GM21381 (cell line): ENCODE measurements around the gene MED27.

Experiments used
- ATAC-seq: cut with Tn5 transposase; IDR thresholded peaks from one replicate; pipeline ENCODE4 v1.9.1; 2021; ENCODE audit warnings: mild to moderate bottlenecking, moderate library complexity; ENCODE audit not compliant: unreplicated experiment

The MED27 gene

GRCh38 chr9:131889437-131890251 lies 190.0 kb downstream of the MED27 start:
- no peak for ATAC-seq

- no peak for ATAC-seq
These were observed 190.7 kb downstream of the MED27 start for GRCh38 chr9:131888923-131889322.

- ATAC-seq = no peak
These were observed 192.0 kb downstream of the MED27 start for GRCh38 chr9:131887680-131888079.

GRCh38 chr9:131886826-131887225 lies 192.8 kb downstream of the MED27 start:
- ATAC-seq = no peak

GRCh38 chr9:131885144-131885609 lies 194.5 kb downstream of the MED27 start:
- no peak for ATAC-seq

GRCh38 chr9:131884222-131884621 lies 195.4 kb downstream of the MED27 start:
- ATAC-seq = no peak

GRCh38 chr9:131880833-131881583 lies 198.7 kb downstream of the MED27 start:
- ATAC-seq = no peak

- ATAC-seq = no peak
These were observed 199.8 kb downstream of the MED27 start for GRCh38 chr9:131879911-131880290.

GRCh38 chr9:131879181-131879910 lies 200.3 kb downstream of the MED27 start:
- no peak for ATAC-seq

- ATAC-seq = no peak
These were observed 203.2 kb downstream of the MED27 start for GRCh38 chr9:131876486-131876885.

- ATAC-seq = no peak
These were observed 203.7 kb downstream of the MED27 start for GRCh38 chr9:131875828-131876485.

GRCh38 chr9:131874916-131875670 lies 204.6 kb downstream of the MED27 start:
- no peak for ATAC-seq

GRCh38 chr9:131874447-131874846 lies 205.2 kb downstream of the MED27 start:
- ATAC-seq = no peak

GRCh38 chr9:131873891-131874440 lies 205.7 kb downstream of the MED27 start:
- ATAC-seq = no peak

- ATAC-seq = no peak
These were observed 206.3 kb downstream of the MED27 start for GRCh38 chr9:131873335-131873734.

- no peak for ATAC-seq
These were observed 207.0 kb downstream of the MED27 start for GRCh38 chr9:131872702-131873101.

- ATAC-seq = no peak
These were observed 207.7 kb downstream of the MED27 start for GRCh38 chr9:131872006-131872405.

- no peak for ATAC-seq
These were observed 209.5 kb downstream of the MED27 start for GRCh38 chr9:131870156-131870555.

GRCh38 chr9:131869348-131869747 lies 210.3 kb downstream of the MED27 start:
- no peak for ATAC-seq

GRCh38 chr9:131868766-131869165 lies 210.9 kb downstream of the MED27 start:
- ATAC-seq = no peak
